Measurements from ENCODE around the gene ERBB2. TPM values are rescaled to one million over a fixed set of nuclear protein-coding genes. Genes with fewer than 3 reads are reported as not detected.

The ERBB2 gene
- total and polyA plus RNA-seq, 2 of the 4 experiments (the other 2 are of a cell fraction) = 28.7 to 33.3 TPM

DNA sequence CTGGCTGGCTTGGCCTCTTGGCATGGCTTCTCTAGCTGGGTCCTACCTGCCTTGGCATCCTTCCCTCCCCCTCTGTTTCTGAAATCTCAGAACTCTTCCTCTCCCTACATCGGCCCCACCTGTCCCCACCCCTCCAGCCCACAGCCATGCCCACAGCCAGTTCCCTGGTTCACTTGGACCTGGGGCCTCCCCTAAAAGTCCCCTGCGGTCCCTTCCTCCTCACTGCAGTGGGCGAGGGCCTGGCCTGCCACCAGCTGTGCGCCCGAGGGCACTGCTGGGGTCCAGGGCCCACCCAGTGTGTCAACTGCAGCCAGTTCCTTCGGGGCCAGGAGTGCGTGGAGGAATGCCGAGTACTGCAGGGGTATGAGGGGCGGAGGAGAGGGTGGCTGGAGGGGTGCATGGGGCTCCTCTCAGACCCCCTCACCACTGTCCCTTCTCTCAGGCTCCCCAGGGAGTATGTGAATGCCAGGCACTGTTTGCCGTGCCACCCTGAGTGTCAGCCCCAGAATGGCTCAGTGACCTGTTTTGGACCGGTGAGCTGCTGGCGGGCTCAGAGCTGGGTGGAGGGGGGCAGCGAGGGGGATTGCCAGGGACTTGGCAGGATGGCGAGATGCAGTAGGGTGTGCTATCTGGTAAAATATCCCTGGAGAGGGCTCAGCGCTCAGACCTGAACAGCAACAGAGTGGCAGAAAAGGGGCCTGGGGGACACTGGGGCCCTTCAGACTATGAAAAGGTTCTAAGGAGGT, 16.4 kb downstream of the ERBB2 start:
- Histone ChIP-seq H2AFZ (replicated peaks; ENCODE audit: low read length, poor library complexity) (no peak overlapping the region), H3K4me2 (ENCODE audit: low read depth, low read length) (no peak overlapping the region), H2BK5ac (ENCODE audit: low read depth, low read length, poor library complexity, severe bottlenecking) (no peak overlapping the region), H3K36me3 (ENCODE audit: control insufficient read depth, insufficient read depth, low read length) (peaks cover 56% of the 10 kb centered on the region), H3K79me1 (ENCODE audit: low read depth in 1 of 2, low read length in 2 of 2) (no peaks in the 10 kb centered on the region), H3K4me3 (ENCODE audit: insufficient read depth, low read depth, low read length) (no peak overlapping the region), H3K56ac (ENCODE audit: extremely low read depth, insufficient read depth, low read length) (no peak overlapping the region), H3K9me1 (ENCODE audit: insufficient read depth, low read length) (no peaks in the 10 kb centered on the region), H4K5ac (ENCODE audit: low read depth, low read length) (no peak overlapping the region), H3K27me3 (ENCODE audit: control insufficient read depth, insufficient read depth, low read length) (no peaks in the 10 kb centered on the region), H4K91ac (ENCODE audit: insufficient read depth, low read depth, low read length) (no peak overlapping the region), H2AK5ac (ENCODE audit: low read depth, low read length) (no peak overlapping the region), H2BK120ac (ENCODE audit: low read depth, low read length) (no peak overlapping the region), H4K20me1 (ENCODE audit: insufficient read depth, low read length) (no peaks in the 10 kb centered on the region), H4K8ac (ENCODE audit: low read depth in 2 of 2, low read length in 2 of 2) (no peak overlapping the region), H3K23ac (ENCODE audit: low read depth, low read length) (no peak overlapping the region), H2BK15ac (ENCODE audit: low read depth, low read length) (no peak overlapping the region), H2AK9ac (replicated peaks; ENCODE audit: low read depth, low read length, poor library complexity) (no peak overlapping the region), H3K4me1 (ENCODE audit: control insufficient read depth, insufficient read depth, low read length) (no peaks in the 10 kb centered on the region), H3K18ac (ENCODE audit: low read depth, low read length) (no peak overlapping the region), H3K14ac (replicated peaks; ENCODE audit: low read depth, low read length) (no peak overlapping the region), H3K9ac (ENCODE audit: low read depth, low read length) (no peak overlapping the region), H3K27ac (ENCODE audit: insufficient read depth, low read length) (no peak overlapping the region), H3K9me3 (ENCODE audit: control insufficient read depth, insufficient read depth, low read length) (no peaks in the 10 kb centered on the region), H2BK20ac (ENCODE audit: low read depth, low read length) (no peak overlapping the region), H3K4ac (ENCODE audit: low read depth, low read length) (no peak overlapping the region)
- ChIA-PET POLR2A (ENCODE audit: unreplicated experiment) (no interaction called here), CTCF (no interaction called here)
- dilution Hi-C loops (cut with HindIII; ENCODE audit: low sequenced_read_pairs, unreplicated experiment) (no loop called here), in situ Hi-C loops (cut with MboI; ENCODE audit: low sequenced_read_pairs) (no loop called here), intact Hi-C loops (cut with micrococcal nuclease) (no loop called here)
- BruUV-seq (replicated peaks) = no TSS peak
- WGBS, 2 experiments (ENCODE audit: extremely low coverage in 2 of 2, insufficient read length in 1 of 2) = no CpG with 5 or more reads among the region's 15 CpGs
- ATAC-seq (ENCODE audit: low read depth) (no peak), DNase-seq (no peak)
- no peak for TF ChIP-seq MXI1 (IDR thresholded peaks at IDR 0.05; ENCODE audit: borderline replicate concordance, low read depth, low read length)
- no peak for TF ChIP-seq NFE2L2 (IDR thresholded peaks at IDR 0.05; ENCODE audit: low read depth, low read length)
- no peak for TF ChIP-seq POLR2A (IDR thresholded peaks at IDR 0.05; ENCODE audit: low read depth, low read length)
- no peak for TF ChIP-seq RAD21 (IDR thresholded peaks at IDR 0.05; ENCODE audit: low read length)
- TF ChIP-seq, protein P1, sequence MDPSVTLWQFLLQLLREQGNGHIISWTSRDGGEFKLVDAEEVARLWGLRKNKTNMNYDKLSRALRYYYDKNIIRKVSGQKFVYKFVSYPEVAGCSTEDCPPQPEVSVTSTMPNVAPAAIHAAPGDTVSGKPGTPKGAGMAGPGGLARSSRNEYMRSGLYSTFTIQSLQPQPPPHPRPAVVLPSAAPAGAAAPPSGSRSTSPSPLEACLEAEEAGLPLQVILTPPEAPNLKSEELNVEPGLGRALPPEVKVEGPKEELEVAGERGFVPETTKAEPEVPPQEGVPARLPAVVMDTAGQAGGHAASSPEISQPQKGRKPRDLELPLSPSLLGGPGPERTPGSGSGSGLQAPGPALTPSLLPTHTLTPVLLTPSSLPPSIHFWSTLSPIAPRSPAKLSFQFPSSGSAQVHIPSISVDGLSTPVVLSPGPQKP (IDR thresholded peaks at IDR 0.05; ENCODE audit: borderline replicate concordance, low read depth, low read length) = no peak
- no peak for TF ChIP-seq CEBPB (IDR thresholded peaks at IDR 0.05; ENCODE audit: low read depth, low read length)
- TF ChIP-seq SMC3 (IDR thresholded peaks at IDR 0.05; ENCODE audit: low read depth, low read length) = no peak
- TF ChIP-seq, protein P2, sequence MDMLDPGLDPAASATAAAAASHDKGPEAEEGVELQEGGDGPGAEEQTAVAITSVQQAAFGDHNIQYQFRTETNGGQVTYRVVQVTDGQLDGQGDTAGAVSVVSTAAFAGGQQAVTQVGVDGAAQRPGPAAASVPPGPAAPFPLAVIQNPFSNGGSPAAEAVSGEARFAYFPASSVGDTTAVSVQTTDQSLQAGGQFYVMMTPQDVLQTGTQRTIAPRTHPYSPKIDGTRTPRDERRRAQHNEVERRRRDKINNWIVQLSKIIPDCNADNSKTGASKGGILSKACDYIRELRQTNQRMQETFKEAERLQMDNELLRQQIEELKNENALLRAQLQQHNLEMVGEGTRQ (IDR thresholded peaks at IDR 0.05; ENCODE audit: low read depth, low read length) = no peak
- TF ChIP-seq MAZ (IDR thresholded peaks at IDR 0.05; ENCODE audit: borderline replicate concordance, low read depth, low read length) = no peak
- TF ChIP-seq FOS (IDR thresholded peaks at IDR 0.05; ENCODE audit: low read depth, low read length) = no peak
- TF ChIP-seq, protein P3, sequence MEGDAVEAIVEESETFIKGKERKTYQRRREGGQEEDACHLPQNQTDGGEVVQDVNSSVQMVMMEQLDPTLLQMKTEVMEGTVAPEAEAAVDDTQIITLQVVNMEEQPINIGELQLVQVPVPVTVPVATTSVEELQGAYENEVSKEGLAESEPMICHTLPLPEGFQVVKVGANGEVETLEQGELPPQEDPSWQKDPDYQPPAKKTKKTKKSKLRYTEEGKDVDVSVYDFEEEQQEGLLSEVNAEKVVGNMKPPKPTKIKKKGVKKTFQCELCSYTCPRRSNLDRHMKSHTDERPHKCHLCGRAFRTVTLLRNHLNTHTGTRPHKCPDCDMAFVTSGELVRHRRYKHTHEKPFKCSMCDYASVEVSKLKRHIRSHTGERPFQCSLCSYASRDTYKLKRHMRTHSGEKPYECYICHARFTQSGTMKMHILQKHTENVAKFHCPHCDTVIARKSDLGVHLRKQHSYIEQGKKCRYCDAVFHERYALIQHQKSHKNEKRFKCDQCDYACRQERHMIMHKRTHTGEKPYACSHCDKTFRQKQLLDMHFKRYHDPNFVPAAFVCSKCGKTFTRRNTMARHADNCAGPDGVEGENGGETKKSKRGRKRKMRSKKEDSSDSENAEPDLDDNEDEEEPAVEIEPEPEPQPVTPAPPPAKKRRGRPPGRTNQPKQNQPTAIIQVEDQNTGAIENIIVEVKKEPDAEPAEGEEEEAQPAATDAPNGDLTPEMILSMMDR (conservative IDR thresholded peaks at IDR 0.05; ENCODE audit: low read depth, low read length) = no peak
- no peak for TF ChIP-seq CHD1 (IDR thresholded peaks at IDR 0.05; ENCODE audit: low read depth, low read length)

Measured in IMR-90 (cell line).